Measurements from ENCODE around the gene MEF2D.

GRCh38 chr1:156549831-156550230 is 49.3 kb upstream of the MEF2D start:
- TF ChIP-seq EZH2 (IDR thresholded peaks at IDR 0.05; ENCODE audit: borderline replicate concordance, insufficient read depth, low read depth, low read length, poor library complexity, severe bottlenecking) = no peak
- TF ChIP-seq, protein P1, sequence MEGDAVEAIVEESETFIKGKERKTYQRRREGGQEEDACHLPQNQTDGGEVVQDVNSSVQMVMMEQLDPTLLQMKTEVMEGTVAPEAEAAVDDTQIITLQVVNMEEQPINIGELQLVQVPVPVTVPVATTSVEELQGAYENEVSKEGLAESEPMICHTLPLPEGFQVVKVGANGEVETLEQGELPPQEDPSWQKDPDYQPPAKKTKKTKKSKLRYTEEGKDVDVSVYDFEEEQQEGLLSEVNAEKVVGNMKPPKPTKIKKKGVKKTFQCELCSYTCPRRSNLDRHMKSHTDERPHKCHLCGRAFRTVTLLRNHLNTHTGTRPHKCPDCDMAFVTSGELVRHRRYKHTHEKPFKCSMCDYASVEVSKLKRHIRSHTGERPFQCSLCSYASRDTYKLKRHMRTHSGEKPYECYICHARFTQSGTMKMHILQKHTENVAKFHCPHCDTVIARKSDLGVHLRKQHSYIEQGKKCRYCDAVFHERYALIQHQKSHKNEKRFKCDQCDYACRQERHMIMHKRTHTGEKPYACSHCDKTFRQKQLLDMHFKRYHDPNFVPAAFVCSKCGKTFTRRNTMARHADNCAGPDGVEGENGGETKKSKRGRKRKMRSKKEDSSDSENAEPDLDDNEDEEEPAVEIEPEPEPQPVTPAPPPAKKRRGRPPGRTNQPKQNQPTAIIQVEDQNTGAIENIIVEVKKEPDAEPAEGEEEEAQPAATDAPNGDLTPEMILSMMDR (IDR thresholded peaks at IDR 0.05) = no peak
